K562 treated with DMSO at 1 percent for 48 hours (cell line): Measurements from ENCODE around the gene CIDEC. TPM values are rescaled to one million over a fixed set of nuclear protein-coding genes. Genes with fewer than 3 reads are reported as not detected.

Experiments used
- total RNA-seq: library from RNA; unstranded; fragments of 300-600 nt; gene quantifications from 2 replicates; pipeline ENCODE4 v1.2.3, GENCODE V29; 2022; ENCODE audit warnings: low replicate concordance; ENCODE audit errors: extremely low read depth

The CIDEC gene, protein sequence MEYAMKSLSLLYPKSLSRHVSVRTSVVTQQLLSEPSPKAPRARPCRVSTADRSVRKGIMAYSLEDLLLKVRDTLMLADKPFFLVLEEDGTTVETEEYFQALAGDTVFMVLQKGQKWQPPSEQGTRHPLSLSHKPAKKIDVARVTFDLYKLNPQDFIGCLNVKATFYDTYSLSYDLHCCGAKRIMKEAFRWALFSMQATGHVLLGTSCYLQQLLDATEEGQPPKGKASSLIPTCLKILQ
- total RNA-seq: not detected in 2 replicates

DNA sequence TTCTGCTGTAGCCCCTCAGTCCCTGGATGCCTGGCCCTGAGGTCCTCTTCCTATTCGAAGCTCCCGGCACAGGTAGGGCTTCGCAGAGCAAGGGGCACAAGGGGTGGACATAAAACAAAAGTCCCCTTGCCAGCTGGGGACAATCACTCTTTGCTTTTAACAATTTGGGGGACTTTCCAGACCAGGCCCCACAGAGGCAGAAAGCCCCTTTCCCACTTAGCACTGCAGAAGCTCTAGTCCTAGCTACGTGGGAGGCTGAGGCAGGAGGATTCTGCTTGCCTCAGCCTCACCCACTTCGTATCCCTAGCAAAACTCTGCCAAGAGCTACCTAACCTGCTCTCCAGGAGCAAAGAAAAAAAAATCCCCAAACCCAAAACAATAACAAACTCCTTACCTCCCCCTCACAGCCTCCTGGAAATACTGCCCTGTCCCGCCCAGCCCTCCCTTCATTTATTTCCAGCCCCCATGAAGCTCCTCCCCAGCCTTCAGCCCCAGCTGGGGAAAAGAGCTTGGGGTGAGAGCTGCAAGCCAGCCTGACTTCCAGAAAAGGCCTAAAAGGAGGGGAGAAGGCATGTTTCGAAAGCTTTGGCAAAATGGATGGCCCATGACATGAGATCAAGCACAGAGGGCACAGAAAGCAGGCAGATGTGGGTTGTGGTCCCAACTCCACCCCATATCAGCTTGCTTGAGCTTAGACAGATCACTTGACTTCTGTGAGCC lies at the start of gene CIDEC:
CIDEC (minus strand) TSS at position 424 of the 720 bp plus-strand sequence. CDS start 1,767 bp downstream, outside the sequence.

DNA sequence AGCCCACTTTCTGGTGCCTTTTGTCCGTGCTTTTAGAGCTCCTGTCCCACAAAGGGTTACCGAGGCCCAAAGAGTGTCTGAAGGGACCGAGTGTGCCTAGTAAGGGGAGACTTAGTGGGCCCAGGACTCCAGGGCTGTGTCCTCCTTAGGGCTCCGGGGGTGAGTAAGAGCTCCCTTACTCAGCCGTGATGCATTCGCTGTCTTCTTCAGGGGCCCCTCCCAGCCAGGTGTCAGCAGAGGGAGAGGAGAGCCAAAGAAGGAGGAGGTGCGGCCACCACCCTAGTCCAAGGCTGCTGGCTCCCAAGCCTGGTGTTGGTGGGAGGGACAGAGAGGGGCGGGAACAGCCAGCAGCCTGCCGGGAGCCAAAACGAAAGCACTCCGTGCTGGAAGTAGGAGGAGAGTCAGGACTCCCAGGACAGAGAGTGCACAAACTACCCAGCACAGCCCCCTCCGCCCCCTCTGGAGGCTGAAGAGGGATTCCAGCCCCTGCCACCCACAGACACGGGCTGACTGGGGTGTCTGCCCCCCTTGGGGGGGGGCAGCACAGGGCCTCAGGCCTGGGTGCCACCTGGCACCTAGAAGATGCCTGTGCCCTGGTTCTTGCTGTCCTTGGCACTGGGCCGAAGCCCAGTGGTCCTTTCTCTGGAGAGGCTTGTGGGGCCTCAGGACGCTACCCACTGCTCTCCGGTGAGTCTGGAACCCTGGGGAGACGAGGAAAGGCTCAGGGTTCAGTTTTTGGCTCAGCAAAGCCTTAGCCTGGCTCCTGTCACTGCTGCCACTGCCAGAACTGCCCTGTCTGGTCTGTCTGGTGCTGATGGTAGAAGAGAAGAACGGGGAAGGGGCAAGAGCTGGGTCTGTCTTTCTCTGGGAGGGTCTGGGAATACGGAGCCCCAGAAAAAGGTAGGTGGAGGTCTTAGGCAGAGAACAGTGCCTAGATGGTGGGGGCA lies 37.0 kb upstream of the CIDEC start, which contains the start of gene IL17RC:
IL17RC (plus strand) TSS at position 365 of the 947 bp plus-strand sequence; CDS start at position 583, 218 bp downstream.

DNA sequence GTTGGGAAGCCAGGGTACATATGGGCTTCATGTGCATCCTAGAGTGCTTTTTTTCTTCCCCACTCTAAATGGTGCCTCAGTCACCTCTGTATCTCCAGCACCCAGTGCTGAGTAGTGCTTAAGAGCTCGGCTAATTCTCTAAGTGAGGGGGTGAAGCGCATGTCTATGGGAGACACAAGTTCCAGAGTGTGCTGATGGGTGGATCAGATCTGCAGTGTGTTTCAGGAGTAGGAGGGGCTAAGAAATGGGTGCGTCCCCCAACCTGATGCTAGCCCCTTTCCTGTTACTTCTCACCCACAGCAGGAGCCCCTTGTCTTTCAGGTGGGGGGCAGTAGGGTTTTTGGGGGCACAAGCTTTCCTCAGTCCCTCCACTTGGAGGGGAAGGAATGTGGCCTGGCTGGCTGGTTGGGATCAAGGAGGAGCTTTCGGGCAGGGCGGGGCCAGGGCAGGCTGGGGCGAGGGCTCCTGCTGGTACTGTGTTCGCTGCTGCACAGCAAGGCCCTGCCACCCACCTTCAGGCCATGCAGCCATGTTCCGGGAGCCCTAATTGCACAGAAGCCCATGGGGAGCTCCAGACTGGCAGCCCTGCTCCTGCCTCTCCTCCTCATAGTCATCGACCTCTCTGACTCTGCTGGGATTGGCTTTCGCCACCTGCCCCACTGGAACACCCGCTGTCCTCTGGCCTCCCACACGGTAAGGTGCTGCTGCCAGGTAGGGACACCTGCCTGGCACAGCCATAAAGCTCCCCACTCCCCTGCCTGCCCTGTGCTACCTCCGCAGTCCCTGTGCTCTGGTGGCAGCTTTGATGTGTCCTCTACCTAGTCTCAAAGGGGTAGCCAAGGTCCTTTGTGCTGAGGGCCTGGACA lies 22.6 kb upstream of the CIDEC start, which contains the start of gene IL17RE:
IL17RE (plus strand) TSS at position 477 of the 866 bp plus-strand sequence; CDS start at position 562, 85 bp downstream.

DNA sequence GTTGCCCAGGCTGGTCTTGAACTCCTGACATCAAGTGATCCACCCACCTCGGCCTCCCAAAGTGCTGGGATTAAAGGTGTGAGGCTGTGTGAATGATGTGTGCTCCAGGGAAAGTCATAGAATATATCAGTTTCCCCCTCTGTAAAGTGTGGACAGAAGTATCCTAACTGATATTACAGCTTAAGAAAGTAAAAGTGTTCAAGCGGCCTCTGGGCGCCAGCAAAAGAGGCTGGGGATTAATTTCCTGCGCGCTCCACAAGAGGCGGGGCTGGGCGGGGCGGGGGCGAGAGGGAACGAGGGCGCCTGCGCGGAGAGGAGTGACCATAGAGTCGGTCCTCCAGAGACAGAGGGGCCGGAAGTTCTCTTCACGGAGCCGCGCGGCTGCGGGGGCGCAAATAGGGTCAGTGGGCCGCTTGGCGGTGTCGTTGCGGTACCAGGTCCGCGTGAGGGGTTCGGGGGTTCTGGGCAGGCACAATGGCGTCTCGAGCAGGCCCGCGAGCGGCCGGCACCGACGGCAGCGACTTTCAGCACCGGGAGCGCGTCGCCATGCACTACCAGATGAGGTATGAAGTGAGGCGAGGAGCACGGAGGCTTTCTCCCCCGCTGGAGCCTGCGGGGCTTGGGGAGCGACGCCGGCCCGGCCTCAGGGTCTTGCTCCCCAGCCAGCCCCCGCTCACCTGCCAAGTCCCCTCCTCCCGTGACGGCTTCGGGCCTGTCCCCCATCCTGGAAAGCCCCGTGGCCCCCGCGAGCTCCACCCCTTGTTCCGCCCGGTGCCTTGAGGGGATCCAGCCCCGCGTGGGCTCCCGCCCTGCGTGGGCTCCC lies 10.4 kb upstream of the CIDEC start, which contains the start of gene JAGN1:
JAGN1 (plus strand) TSS at position 362 of the 823 bp plus-strand sequence; CDS start at position 475, 113 bp downstream.

DNA sequence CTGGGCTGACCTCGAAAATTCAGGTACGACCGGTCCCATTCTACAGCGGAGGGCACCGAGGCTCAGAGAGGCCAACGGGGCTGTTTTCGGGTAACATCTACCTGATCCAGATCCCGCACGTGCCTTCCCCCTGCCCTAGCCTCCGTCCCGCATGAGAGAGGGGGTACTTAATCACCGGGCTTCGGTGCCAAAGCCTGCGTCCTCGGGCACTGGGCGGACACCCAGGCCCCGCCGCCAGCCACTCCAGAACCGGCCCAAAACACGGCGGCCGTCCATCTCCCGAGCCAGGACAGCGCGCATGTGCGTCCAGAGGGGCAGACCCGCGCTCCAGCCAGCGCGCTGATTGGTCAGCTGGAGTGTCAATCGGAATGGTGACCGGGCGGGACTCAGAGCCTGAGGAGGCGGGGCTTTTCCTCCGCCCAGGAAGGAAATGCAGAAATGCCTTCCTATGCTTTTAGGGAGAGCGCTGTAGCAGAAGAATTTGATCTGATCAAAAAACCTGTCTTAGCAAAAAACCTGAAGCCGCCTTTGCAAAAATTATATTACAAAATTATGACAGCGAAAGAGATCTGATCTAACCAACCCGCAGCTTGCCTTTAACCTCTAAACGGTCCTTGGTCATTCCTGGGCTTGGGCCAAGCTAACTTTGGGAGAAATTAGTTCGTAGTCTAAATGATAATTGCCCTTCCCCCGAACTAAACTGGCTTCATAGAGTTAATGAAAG lies 36.2 kb downstream of the CIDEC start, which contains the start of gene RPUSD3:
RPUSD3 (minus strand) TSS at position 294 of the 724 bp plus-strand sequence; CDS start at position 276, 18 bp downstream.

Other genes with a start within 250 kb of the CIDEC start
- gene MTMR14, start 230.7 kb downstream of the CIDEC start, total RNA-seq: 308 TPM in 1 of 2 replicates, not detected in the other
- gene CPNE9, start 176.4 kb downstream of the CIDEC start, total RNA-seq: not detected in 2 replicates
- not detected in 2 replicates for gene BRPF1, start 148.5 kb downstream of the CIDEC start, total RNA-seq
- gene OGG1, start 130.3 kb downstream of the CIDEC start, total RNA-seq: not detected in 2 replicates
- gene CAMK1, start 110.3 kb downstream of the CIDEC start, total RNA-seq: not detected in 2 replicates
- gene TADA3, start 87.8 kb downstream of the CIDEC start, total RNA-seq: not detected in 2 replicates
- gene ARPC4, start 87.2 kb downstream of the CIDEC start, total RNA-seq: not detected in 2 replicates
- gene TTLL3, start 70.0 kb downstream of the CIDEC start, total RNA-seq: not detected in 2 replicates
- not detected in 2 replicates for gene RPUSD3, start 36.2 kb downstream of the CIDEC start, total RNA-seq
- gene JAGN1, start 10.4 kb upstream of the CIDEC start, total RNA-seq: not detected in 2 replicates
- not detected in 2 replicates for gene IL17RE, start 22.6 kb upstream of the CIDEC start, total RNA-seq
- not detected in 2 replicates for gene IL17RC, start 36.8 kb upstream of the CIDEC start, total RNA-seq
- not detected in 2 replicates for gene CRELD1, start 53.6 kb upstream of the CIDEC start, total RNA-seq
- not detected in 2 replicates for gene PRRT3, start 72.2 kb upstream of the CIDEC start, total RNA-seq
- gene EMC3, start 106.6 kb upstream of the CIDEC start, total RNA-seq: not detected in 2 replicates
- gene FANCD2, start 146.2 kb upstream of the CIDEC start, total RNA-seq: not detected in 2 replicates
- gene FANCD2OS, start 228.0 kb upstream of the CIDEC start, total RNA-seq: not detected in 2 replicates
- gene BRK1, start 235.4 kb upstream of the CIDEC start, total RNA-seq: not detected in 2 replicates